HUES64 (cell line): ENCODE measurements around the gene PDZD2.

ENCODE experiments used
- H3K27ac ChIP-seq: 2 replicates; pipeline ENCODE4 v1.7.0; 2013; ENCODE audit warnings: low read depth, low read length, inconsistent platforms
- H3K27me3 ChIP-seq: 2 replicates; pipeline ENCODE4 v1.6.1; 2013; ENCODE audit warnings: mild to moderate bottlenecking, low read length; ENCODE audit not compliant: insufficient read depth
- H3K36me3 ChIP-seq: 2 replicates; pipeline ENCODE4 v1.6.1; 2013; ENCODE audit warnings: mild to moderate bottlenecking, low read length; ENCODE audit not compliant: insufficient read depth
- H3K4me1 ChIP-seq: 2 replicates; pipeline ENCODE4 v1.6.1; 2013; ENCODE audit warnings: mild to moderate bottlenecking, low read length, moderate library complexity; ENCODE audit not compliant: insufficient read depth
- H3K4me3 ChIP-seq: 2 replicates; pipeline ENCODE4 v1.5.1; 2013; ENCODE audit warnings: mild to moderate bottlenecking, low read length, moderate library complexity
- H3K9ac ChIP-seq: 2 replicates; pipeline ENCODE4 v1.6.1; 2013; ENCODE audit warnings: mild to moderate bottlenecking, low read depth, low read length
- H3K9me3 ChIP-seq: 2 replicates; pipeline ENCODE4 v1.6.1; 2013; ENCODE audit warnings: low read depth, low read length; ENCODE audit not compliant: insufficient read depth
- WGBS: fragments of 150-250, 120-280 bp; methylation state at CpG from one replicate; pipeline ENCODE4 v1.1.7; 2013; ENCODE audit warnings: missing lambda C conversion rate; 5-methylcytosine and 5-hydroxymethylcytosine counted together

The PDZD2 gene

DNA sequence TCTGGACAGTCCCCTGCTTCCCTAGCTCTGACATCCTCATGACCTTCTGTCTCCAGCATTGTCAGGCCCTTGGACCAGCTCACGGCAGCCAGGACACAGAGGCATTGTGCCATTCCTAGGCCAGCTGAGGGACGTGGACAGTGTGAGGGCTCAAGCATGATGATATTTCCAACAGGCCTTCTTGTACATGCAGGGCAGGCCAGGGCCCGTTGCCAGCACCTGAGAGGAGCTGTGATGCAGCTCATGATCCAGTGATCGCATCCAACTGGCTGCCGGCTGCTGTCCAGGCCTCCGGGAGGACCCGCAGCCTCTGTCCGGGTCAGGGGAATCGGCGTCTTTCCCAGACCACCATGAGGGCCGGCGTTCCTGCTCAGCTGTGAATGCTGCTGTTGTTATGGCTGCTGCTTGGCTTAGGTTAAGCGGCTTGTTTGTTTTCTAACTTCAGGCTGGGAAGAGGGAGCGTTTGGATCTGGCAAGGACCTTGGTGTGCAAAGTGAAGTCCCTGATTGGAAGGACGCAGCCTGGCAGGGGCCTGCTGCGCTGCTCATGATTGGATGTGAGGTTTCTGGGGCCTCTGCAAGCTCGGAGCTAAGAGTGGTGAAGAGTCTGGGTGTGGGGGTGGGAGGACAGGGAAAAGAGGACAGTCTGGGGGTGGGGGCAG, 53.8 kb downstream of the PDZD2 start:
- no peak overlapping the region for H3K4me3 ChIP-seq
- no peaks in the 10 kb centered on the region for H3K27me3 ChIP-seq
- 93% methylated on average over 17 of the region's 17 CpGs for WGBS
- H3K4me1 ChIP-seq: peaks cover 6% of the 10 kb centered on the region; the same call in 1 of the 2 replicates
- H3K36me3 ChIP-seq: no peaks in the 10 kb centered on the region
- peaks cover 3% of the 10 kb centered on the region; the same call in 1 of the 2 replicates for H3K9me3 ChIP-seq
- H3K27ac ChIP-seq: no peak overlapping the region
- no peak overlapping the region for H3K9ac ChIP-seq

DNA sequence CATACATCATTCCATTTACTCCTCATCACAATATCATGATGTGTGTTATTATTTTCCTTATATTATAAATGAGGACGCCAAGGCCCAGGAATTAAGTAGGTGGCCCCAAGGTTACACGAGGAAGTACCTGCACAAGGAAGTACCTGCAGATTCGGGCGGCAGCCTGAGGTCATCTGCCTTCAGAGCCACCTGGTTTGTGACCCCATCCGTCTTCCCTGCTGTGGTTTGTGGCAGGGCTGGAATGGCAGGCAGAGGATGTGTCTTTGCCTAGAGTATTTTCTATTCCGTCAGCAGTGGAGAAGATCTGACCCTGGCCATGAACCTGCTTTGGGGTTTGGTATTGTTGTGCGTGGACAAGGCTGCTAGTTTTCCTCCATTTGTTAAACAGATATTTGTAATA, 59.7 kb downstream of the PDZD2 start:
- no peak overlapping the region for H3K9ac ChIP-seq
- H3K4me1 ChIP-seq: peaks cover 6% of the 10 kb centered on the region; the same call in 1 of the 2 replicates
- no peaks in the 10 kb centered on the region for H3K27me3 ChIP-seq
- H3K27ac ChIP-seq: no peak overlapping the region
- no peak overlapping the region for H3K4me3 ChIP-seq
- 82% methylated on average over 7 of the region's 7 CpGs for WGBS
- no peaks in the 10 kb centered on the region for H3K9me3 ChIP-seq
- H3K36me3 ChIP-seq: no peaks in the 10 kb centered on the region

DNA sequence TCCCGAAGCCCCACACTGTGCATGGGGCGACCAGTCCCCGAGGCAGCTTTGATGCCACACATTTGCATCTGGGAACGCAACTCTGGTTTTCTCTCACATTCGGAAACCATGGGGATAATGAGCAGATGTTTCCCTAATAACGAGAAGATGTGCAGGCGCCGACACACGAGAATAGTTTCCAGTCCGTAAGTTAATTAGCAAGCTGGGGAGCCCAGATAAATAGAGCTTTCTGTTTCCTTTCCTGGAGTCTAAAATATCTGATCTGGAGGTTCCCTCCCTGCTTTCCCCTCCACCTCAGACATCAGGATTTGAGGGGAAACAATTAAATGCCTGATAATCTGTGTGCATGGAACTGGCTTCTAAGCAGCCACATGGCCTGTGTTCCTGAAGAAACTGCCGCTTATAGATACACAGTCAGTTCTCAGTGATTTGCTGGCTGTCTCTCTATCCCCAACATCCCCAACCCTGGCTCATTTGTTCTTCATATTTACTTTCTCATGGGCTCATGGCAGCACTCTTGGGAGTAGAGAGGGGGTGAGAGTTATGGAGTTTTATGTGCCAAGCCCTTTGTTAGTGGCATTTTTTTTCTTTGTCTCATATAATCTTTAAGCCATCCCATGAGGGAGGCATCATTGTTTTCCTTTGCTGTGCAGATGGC, 62.8 kb downstream of the PDZD2 start:
- WGBS: 90% methylated on average over 11 of the region's 11 CpGs
- no peaks in the 10 kb centered on the region for H3K36me3 ChIP-seq
- no peaks in the 10 kb centered on the region for H3K9me3 ChIP-seq
- no peaks in the 10 kb centered on the region for H3K27me3 ChIP-seq
- no peak overlapping the region for H3K4me3 ChIP-seq
- H3K4me1 ChIP-seq: peaks cover 6% of the 10 kb centered on the region; the same call in 1 of the 2 replicates
- no peak overlapping the region for H3K27ac ChIP-seq
- no peak overlapping the region for H3K9ac ChIP-seq

DNA sequence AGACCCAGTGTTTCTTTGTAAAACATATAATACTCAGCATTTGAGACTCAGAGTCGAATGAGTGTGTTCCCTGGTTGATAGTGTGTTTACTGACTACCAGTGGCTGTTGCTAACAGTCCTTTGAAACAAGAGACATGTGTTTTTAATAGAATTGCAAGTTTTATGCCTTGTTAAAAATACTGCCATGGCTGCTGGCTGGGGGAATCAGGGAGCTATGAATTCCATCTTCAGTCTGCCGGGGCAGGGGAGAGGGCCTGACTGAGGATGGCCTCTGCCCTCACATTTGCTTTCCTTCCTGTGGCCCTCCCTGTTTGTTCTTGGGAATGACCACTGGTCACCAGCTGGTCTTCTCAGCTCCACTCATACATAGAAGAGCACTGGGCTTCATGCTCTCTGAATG, 63.8 kb downstream of the PDZD2 start:
- H3K27ac ChIP-seq: no peak overlapping the region
- H3K4me1 ChIP-seq: peaks cover 6% of the 10 kb centered on the region; the same call in 1 of the 2 replicates
- no peaks in the 10 kb centered on the region for H3K9me3 ChIP-seq
- no peak overlapping the region for H3K9ac ChIP-seq
- no peaks in the 10 kb centered on the region for H3K27me3 ChIP-seq
- 91% methylated on average over 2 of the region's 2 CpGs for WGBS
- H3K36me3 ChIP-seq: no peaks in the 10 kb centered on the region
- no peak overlapping the region for H3K4me3 ChIP-seq

DNA sequence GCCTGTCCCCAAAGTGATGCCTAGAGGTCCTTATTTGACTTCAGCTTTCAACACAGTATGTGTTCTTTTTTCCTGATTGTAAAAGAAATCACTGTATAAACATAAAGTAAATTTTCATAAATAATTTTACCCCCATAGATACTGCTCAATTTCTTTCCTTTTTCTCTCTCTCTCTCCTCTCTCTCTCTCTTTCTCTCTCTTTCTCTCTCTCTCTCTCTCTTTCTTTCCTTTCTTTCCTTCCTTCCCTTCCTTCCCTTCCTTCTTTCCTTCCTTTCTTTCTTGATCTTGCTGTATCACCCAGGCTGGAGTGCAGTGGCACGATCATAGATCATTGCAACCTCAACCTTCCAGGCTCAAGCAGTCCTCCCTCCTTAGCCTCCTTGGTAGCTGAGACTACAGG, 64.8 kb downstream of the PDZD2 start:
- Histone ChIP-seq H3K4me3 (no peak overlapping the region), H3K27me3 (no peaks in the 10 kb centered on the region), H3K9ac (no peak overlapping the region), H3K36me3 (no peaks in the 10 kb centered on the region), H3K4me1 (peaks cover 6% of the 10 kb centered on the region; the same call in 1 of the 2 replicates), H3K9me3 (no peaks in the 10 kb centered on the region), H3K27ac (no peak overlapping the region)
- 94% methylated on average over 1 of the region's 1 CpG for WGBS

DNA sequence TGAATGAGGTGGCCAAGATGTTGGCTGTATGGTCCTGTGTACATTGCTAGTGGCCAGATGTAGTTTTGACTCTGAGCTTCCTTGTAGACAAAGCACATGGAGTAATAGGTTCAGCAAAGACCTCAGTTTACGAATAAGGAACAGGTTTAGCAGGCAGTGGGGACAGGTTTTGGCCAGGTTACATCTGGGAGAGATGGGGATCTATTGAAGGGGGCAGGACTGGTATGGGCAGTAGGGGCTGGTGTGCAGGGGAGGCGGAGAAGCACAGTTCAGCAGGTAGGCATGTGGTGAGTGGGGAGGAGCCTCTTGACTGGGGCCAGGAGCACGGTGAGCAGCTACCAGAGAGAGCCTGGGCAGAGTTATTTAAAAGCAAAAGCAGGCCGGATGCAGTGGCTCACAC, 67.3 kb downstream of the PDZD2 start:
- 63% methylated on average over 4 of the region's 4 CpGs for WGBS
- Histone ChIP-seq H3K9ac (no peak overlapping the region), H3K27me3 (no peaks in the 10 kb centered on the region), H3K4me3 (no peak overlapping the region), H3K9me3 (no peaks in the 10 kb centered on the region), H3K27ac (no peak overlapping the region), H3K36me3 (no peaks in the 10 kb centered on the region), H3K4me1 (peaks cover 6% of the 10 kb centered on the region; the same call in 1 of the 2 replicates)

DNA sequence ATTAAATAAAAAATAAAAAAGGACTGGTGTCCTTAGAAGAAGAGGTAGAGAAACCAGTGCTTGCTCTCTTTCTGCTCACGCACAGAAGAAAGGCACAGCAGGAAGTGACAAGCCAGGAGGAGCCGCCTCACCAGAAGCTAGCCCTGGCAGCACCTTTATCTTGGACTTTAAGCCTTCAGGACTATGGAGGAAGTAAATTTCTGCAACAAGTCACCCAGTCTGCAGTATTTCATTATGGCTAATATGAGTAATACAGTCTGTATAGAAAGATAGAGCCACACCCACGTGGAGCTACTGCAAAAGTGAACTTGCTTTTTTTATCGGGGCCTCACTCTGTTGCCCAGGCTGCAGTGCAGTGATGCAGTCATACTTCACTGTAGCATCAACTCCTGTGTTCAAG, 68.4 kb downstream of the PDZD2 start:
- H3K27me3 ChIP-seq: no peaks in the 10 kb centered on the region

DNA sequence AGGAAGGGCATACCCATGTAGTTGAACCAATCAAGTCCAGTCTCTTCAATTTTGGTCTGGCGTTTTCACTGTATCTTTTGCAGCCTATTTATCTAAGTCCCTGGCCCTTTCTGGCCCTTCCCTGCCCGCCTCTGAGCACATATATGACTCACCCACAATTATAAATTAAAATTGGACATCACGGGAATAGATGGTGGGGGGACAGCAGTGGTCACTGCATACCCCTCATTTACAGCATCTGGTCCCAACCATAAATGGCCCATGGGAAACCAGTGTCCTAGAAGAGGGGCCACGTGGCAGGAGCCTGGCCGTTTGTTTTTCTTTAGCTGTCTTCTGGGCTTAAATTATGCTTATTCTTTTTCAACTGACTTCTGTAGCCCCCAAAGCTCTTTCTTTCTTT, 69.2 kb downstream of the PDZD2 start:
- Histone ChIP-seq H3K9ac (no peak overlapping the region), H3K27ac (no peak overlapping the region), H3K36me3 (no peaks in the 10 kb centered on the region), H3K27me3 (no peaks in the 10 kb centered on the region), H3K4me3 (no peak overlapping the region), H3K4me1 (no peaks in the 10 kb centered on the region), H3K9me3 (no peaks in the 10 kb centered on the region)
- 94% methylated on average over 5 of the region's 5 CpGs for WGBS

More for the DNA sequence above, 68.4 kb downstream of the PDZD2 start:
- WGBS: 61% methylated on average over 4 of the region's 4 CpGs
- H3K4me3 ChIP-seq: no peak overlapping the region
- H3K4me1 ChIP-seq: no peaks in the 10 kb centered on the region
- H3K9me3 ChIP-seq: no peaks in the 10 kb centered on the region
- H3K27ac ChIP-seq: no peak overlapping the region
- no peaks in the 10 kb centered on the region for H3K36me3 ChIP-seq
- H3K9ac ChIP-seq: no peak overlapping the region

DNA sequence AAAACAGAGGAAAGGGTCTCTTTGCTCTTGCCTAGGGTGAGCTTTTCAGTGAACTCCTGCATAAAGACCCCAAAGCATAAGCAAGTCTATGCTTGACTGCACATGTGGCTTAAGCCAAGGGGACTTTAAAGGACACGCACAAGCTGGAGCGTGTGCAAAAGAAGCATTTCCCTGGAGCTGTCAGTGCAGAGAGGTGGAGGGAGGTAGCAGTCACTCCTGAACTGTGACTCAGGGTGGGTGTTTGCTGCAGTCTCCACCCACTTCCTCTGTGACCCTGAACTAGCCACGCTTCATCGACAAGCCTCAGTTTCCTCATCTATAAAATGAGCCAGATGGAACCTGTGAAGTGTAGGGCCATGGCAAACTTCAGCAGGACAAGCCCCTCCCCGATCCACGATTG, 72.4 kb downstream of the PDZD2 start:
- Histone ChIP-seq H3K27ac (no peak overlapping the region), H3K4me1 (no peaks in the 10 kb centered on the region), H3K4me3 (no peak overlapping the region), H3K9me3 (no peaks in the 10 kb centered on the region), H3K27me3 (no peaks in the 10 kb centered on the region), H3K9ac (no peak overlapping the region), H3K36me3 (no peaks in the 10 kb centered on the region)
- 66% methylated on average over 6 of the region's 6 CpGs for WGBS

DNA sequence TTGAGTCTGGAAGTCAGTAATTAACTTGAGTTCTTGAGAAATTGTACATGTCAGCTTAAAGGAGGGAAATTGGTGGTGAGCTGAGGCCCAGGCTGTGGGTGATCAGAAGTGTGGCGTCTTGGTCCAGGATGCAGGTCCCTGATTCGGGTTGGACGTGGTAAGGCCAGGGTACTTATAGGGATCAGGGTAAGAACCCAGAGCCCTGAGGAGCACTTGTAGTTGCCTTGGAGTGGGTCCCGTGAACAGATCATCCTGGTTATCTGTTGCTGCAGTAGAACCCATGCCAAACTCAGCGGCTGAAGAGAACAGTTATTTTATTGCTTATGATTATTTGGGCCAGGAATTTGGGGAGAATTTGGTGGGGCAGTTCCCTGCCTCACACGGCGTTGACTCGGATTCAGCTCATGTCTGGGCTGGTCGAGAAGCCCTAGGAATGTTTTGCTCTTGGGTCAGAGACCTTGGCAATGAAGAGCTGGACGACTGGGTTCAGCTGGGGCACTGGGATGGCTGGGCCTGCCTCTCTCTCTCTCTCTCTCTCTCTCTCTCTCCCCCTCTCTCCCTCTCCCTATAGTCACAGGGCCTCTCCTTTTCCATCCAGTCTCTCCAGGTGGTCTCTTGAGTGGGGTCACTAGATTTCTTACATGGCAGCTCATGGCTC, 73.1 kb downstream of the PDZD2 start:
- no peaks in the 10 kb centered on the region; the same call in 1 of the 2 replicates for H3K4me1 ChIP-seq

DNA sequence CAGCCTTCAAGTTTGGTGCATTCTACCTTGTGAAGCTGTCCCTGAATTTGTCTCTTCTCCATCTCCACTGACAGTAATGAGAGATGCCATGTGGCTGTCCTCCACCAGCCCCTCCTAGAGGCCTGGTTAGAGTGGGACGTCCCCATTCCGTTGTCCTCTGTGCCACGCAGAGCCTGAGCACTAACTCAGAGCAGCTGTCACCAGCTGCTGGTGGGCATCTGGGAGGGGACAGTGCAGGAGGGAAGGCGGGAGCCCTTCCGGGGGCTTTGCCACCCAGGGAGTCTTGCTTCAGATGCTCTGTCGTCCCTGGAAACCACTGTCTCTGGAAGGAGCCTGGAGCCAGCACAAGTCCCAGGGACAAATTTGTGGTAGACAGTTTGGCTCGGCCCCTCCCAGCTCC, 78.6 kb downstream of the PDZD2 start:
- WGBS: 85% methylated on average over 7 of the region's 7 CpGs
- no peak overlapping the region for H3K9ac ChIP-seq
- H3K27ac ChIP-seq: no peak overlapping the region
- no peaks in the 10 kb centered on the region for H3K36me3 ChIP-seq
- H3K27me3 ChIP-seq: no peaks in the 10 kb centered on the region
- H3K9me3 ChIP-seq: no peaks in the 10 kb centered on the region
- no peaks in the 10 kb centered on the region; the same call in 1 of the 2 replicates for H3K4me1 ChIP-seq
- H3K4me3 ChIP-seq: no peak overlapping the region

More for the DNA sequence above, 73.1 kb downstream of the PDZD2 start:
- no peak overlapping the region for H3K4me3 ChIP-seq
- H3K27ac ChIP-seq: no peak overlapping the region
- H3K36me3 ChIP-seq: no peaks in the 10 kb centered on the region
- H3K9me3 ChIP-seq: no peaks in the 10 kb centered on the region
- WGBS: 92% methylated on average over 10 of the region's 10 CpGs
- H3K27me3 ChIP-seq: no peaks in the 10 kb centered on the region
- H3K9ac ChIP-seq: no peak overlapping the region
